Activated CD8-positive, alpha-beta memory T cell treated with anti-CD3 and anti-CD28 coated beads for 1 hour (primary cell): ENCODE results near the gene ATP9A.
"Not testable (repeated sequence)": the region's sequence is repeated elsewhere in the genome, so short reads cannot be mapped to it uniquely, and the experiment has no call there.

Experiments
- DNase-seq, 2 donors: peaks; one replicate each; pipeline ENCODE4 v3.0.0-alpha.2; 2020; ENCODE audit warnings: low read depth in 1 of 2; ENCODE audit errors: extremely low read depth in 1 of 2

The ATP9A gene

GRCh38 chr20:51659491-51660050 is 108.6 kb downstream of the ATP9A start:
- DNase-seq, result no peak

GRCh38 chr20:51656726-51657260 is 111.4 kb downstream of the ATP9A start:
- no peak for DNase-seq

GRCh38 chr20:51656089-51656488 is 112.1 kb downstream of the ATP9A start:
- not testable (repeated sequence) for DNase-seq

GRCh38 chr20:51654495-51654894 is 113.7 kb downstream of the ATP9A start:
- no peak for DNase-seq

GRCh38 chr20:51654060-51654459 is 114.1 kb downstream of the ATP9A start:
- DNase-seq, result no peak

- no peak for DNase-seq
Observed at GRCh38 chr20:51653226-51653625, 115.0 kb downstream of the ATP9A start.

- DNase-seq, result no peak
Observed at GRCh38 chr20:51651921-51652549, 116.2 kb downstream of the ATP9A start.

- DNase-seq, result no peak
Observed at GRCh38 chr20:51650685-51651134, 117.5 kb downstream of the ATP9A start.

- no peak for DNase-seq
Observed at GRCh38 chr20:51648571-51648947, 119.6 kb downstream of the ATP9A start.

- no peak for DNase-seq
Observed at GRCh38 chr20:51647674-51648570, 120.3 kb downstream of the ATP9A start.

GRCh38 chr20:51643810-51644209 is 124.4 kb downstream of the ATP9A start:
- DNase-seq, result not testable (repeated sequence)

GRCh38 chr20:51643390-51643789 is 124.8 kb downstream of the ATP9A start:
- DNase-seq, result no peak

GRCh38 chr20:51641866-51642265 is 126.3 kb downstream of the ATP9A start:
- DNase-seq, result no peak

GRCh38 chr20:51640743-51641142 is 127.4 kb downstream of the ATP9A start:
- no peak for DNase-seq

- DNase-seq, result peak in 1 of 2 donors; percentile 32
Observed at GRCh38 chr20:51639206-51639832, 128.9 kb downstream of the ATP9A start.

- DNase-seq, result no peak
Observed at GRCh38 chr20:51637241-51637640, 130.9 kb downstream of the ATP9A start.

- DNase-seq, result no peak
Observed at GRCh38 chr20:51636123-51636522, 132.1 kb downstream of the ATP9A start.

GRCh38 chr20:51635680-51636079 is 132.5 kb downstream of the ATP9A start:
- DNase-seq, result no peak

GRCh38 chr20:51634877-51635276 is 133.3 kb downstream of the ATP9A start:
- DNase-seq, result no peak

- DNase-seq, result no peak
Observed at GRCh38 chr20:51634257-51634656, 133.9 kb downstream of the ATP9A start.

- DNase-seq, result no peak
Observed at GRCh38 chr20:51633430-51633829, 134.8 kb downstream of the ATP9A start.
